SK-N-DZ (cell line): ENCODE measurements around the gene PRR36.
"Not testable (repeated sequence)": the region's sequence is repeated elsewhere in the genome, so short reads cannot be mapped to it uniquely, and the experiment has no call there.

ENCODE experiments used
- DNase-seq: peaks from one replicate; pipeline ENCODE4 v3.0.0-alpha.2; 2015; ENCODE audit warnings: low spot score

The PRR36 gene

GRCh38 chr19:7899751-7900378 is 25.7 kb upstream of the PRR36 start:
- no peak for DNase-seq

- DNase-seq = no peak
These were observed 24.8 kb upstream of the PRR36 start for GRCh38 chr19:7898967-7899366.

DNA sequence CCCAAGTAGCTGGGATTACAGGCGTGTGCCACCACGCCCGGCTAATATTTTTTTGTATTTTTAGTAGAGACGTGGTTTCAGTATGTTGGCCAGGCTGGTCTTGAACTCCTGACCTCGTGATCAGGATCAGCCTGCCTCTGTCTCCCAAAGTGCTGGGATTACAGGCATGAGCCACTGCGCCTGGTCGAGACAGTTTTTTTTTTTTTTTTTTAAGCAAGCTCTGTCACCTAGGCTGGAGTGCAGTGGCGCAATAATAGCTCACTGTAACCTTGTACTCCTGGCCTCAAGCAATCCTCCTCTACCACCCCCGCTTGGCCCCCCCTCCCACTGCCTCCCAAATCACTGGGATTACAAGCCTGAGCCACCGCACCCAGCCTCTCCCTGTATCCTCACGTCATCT is 23.1 kb upstream of the PRR36 start:
- DNase-seq = no peak

GRCh38 chr19:7895565-7895964 is 21.4 kb upstream of the PRR36 start:
- no peak for DNase-seq

- DNase-seq = no peak
These were observed 20.6 kb upstream of the PRR36 start for GRCh38 chr19:7894612-7895309.

DNA sequence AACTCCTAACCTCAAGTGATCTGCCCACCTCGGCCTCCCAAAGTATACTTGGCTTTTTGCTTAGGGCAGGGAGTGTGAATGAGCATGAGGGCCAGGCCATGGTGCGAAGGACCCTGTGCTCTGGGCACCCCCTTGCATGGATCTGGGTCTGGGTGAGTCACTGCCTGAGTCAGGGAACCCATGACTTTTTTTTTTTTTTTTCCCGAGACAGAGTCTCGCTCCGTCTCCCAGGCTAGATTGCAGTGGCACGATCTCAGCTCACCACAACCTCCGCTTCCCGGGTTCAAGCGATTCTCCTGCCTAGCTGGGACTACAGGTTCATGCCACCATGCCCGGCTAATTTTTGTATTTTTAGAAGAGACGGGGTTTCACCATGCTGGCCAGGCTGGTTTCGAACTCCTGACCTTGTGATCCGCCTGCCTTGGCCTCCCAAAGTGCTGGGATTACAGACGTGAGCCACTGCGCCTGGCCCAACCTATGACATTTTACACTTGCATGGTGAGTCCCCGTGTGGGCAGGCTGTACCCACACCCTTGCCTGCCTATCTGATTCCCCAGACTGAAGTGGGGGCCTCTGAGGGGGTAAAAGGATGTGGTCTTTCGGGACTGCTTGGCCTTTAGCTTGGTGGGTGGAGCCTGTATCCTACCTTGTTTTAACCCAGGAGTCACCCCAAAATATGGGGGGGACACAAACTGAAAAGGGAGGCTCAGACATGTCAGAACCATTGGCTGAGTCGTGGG is 19.3 kb upstream of the PRR36 start:
- not testable (repeated sequence) for DNase-seq

- DNase-seq = no peak
These were observed 14.6 kb upstream of the PRR36 start for GRCh38 chr19:7888826-7889217.

- no peak for DNase-seq
These were observed 14.1 kb upstream of the PRR36 start, which contains the start of gene LRRC8E for GRCh38 chr19:7888145-7888825. Gene LRRC8E, plus strand, starts transcription at chr19:7888510. Its CDS starts 7,094 bp downstream, at chr19:7895604.

DNA sequence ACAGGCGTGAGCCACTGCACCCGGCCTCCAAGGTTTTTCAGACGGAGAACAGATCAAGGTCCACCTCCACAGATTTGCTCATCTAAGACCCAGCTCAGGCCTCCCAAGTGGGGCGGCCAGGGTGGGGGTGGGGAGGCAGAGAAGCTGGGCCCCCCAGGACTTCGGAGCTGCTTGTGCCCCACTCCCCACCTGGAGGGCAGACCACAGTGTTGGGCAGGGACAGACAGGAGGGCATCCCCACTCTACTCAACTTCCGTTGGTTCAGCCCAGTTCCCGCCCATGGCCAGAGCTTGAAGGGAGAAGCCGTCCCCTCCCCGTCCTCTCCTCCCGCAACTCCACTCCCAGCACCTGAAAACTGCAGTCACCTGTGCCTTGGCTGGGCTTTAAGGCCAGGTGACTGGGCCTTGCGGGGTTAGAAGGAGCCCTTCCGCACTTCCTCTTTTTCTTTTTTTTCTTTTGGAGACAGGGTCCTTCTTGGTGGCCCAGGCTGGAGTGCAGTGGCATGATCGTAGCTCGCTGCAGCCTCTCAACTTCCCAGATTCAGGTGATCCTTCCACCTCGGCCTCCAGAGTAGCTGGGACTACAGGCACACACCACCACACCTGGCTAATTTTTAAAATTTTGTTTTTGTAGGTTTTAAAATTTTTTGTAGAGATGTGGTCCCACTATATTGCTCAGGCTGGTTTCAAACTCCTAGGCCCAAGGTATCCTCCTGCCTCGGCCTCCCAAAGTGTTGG is 13.4 kb upstream of the PRR36 start:
- no peak for DNase-seq

DNA sequence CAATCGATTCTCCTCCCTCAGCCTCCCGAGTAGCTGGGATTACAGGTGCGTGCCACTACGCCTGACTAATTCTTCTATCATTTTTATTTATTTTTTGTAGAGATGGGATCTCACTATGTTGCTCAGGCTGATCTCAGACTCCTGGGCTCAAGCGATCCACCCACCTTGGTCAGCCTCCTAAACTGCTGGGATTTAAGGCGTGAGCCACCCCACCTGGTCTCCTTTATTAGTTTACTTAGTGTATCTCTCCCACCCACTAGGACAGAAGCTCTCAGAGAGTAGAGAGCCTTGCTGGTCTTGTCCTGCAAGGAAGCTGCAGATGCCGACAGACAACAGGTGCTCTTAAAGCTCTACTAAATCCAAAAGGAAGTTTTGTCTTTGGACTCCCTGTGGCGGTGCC is 11.6 kb upstream of the PRR36 start:
- no peak for DNase-seq

GRCh38 chr19:7883796-7884570 is 9.8 kb upstream of the PRR36 start:
- DNase-seq = no peak

DNA sequence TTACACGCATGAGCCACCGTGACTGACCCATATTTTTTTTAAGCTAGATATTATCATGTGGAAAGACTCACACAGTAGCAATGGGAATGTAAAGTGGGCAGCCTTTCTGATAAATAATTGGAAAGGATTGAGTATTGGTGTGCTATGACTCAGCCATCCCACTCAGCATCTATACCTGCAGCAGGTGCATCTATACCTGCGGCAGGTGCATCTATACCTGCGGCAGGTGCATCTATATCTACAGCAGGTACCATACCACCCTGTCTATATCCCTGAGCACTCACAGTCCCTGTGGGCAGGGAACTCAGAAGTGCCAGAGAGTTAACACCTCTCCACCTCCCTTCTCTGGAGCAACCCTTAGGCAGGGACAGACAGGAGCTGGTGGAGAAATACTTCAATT is 8.9 kb upstream of the PRR36 start:
- no peak for DNase-seq

DNA sequence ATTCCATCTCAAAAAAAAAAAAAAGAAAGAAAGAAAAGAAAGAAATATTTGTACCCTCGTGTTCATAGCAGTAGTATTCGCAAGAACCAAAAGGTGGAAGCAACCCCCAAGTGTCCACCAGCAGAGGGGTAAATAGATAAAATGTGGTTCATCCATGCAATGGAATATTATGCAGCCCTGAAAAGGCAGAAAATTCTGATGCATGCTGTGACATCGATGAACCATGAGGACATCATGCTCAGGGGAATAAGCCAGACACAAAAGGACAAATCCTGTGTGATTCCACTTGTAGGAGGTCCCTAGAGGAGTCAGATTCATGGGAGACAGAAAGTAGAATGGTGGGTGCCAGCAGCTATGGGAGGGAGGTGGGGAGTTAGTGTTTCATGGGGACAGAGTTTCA is 7.7 kb upstream of the PRR36 start:
- DNase-seq = no peak

GRCh38 chr19:7879836-7880235 is 5.6 kb upstream of the PRR36 start:
- no peak for DNase-seq

DNA sequence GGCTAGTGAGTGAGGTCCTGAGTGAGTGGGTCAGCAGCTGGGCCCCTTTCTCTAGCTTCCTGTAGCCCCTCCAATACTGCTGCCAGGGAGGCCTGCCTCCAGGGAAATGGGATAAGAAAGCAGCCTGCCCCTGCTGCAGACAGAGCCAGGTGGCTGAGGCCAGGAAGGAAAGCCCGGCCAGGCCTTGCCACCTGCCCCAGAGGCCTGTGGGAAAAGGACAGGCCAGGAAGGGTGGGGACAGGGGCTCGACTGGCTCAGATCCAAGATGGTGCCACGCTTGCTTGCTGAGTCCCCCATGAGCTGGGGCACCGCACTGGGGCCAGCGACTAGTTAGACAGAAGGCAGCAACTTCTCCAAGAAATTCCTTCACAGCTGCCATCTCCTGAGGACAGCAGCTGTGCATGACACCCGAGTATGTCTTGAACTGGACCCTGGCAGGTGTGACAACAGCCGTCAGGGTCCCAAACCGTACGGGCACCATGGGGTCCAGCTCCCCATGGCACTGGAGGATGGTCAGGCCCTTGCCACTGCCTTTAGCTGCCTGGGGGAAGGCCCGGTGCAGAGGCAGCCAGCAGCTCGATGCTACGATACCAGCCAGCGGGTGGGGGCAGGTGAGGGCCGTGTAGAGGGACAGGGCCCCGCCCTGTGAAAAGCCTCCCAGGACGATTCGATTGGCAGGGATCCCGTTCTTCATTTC is 5.1 kb upstream of the PRR36 start:
- no peak for DNase-seq

DNA sequence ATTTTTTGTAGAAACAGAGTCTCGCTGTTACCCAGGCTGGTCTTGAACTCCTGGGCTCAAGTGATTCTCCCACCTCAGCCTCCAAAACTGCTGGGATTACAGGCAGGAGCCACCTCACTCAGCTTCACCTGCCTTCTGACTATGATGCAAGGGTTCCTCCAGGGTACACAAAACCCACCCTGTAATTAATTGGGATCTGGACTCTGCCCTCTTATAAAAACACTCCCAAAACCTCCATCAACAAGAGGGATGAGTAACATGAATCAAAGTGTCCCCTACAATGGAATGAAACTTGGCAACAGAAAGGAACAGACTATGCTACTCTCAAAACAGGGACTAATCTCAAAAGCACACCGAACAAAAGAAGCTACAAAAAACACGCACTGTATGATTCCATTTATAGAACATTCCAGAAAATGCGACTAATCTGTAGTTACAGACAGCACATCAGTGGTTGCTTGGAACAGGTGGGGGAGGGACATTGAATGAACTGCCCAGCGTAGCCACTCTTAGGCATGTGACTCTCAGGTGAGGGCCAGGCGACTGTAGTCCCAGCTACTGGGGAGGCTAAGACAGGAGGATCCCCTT is 3.2 kb upstream of the PRR36 start:
- DNase-seq = no peak

- no peak for DNase-seq
These were observed 695 bp upstream of the PRR36 start for GRCh38 chr19:7874897-7875273.

DNA sequence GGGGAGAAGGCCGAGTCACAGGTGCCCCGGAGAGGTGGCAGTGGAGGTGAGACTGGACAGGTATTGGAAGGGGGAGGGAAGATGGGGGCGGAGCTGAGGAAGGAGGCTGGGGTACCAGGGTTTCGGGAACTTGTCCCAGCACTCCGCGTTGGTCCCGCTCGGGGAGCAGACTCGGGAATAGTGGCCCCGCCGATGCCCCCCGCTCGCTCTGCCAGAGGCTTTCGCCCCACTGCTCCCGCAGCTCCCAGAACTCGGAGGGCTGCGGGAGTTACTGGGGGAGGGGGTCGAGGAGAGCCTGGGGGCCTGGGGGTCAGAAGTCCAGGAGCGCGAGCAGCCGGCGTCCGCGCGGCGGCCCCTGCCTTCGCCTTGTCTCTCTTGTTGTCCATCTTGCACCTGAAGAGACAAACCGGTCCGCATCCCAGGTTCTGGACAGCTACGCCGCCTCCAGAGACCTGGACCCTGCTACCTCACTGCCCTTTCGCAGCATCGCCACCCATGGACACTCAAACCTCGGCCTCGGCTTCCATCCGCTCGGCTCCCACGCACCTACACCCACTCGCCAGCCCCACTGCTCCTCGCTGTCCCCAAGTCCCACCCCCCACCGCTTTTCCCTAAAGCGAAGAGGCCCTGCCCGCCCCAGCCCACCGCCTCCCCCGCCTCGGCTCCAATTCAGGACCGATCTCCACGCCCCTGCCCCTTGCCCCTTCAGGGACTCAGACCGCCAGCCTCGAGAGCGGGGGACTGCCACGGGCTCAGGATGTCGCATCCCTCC is 700 bp downstream of the PRR36 start:
- no peak for DNase-seq
